DND-41 (cell line): ENCODE measurements around the gene SPEM1.

Experiments used
- ATAC-seq: fragments of 200-7000 bp; cut with Tn5 transposase; 3 replicates; pipeline ENCODE4 v1.9.1; 2021; ENCODE audit warnings: low read depth; ENCODE audit not compliant: insufficient read depth
- DNase-seq: peaks from one replicate; pipeline ENCODE4 v3.0.0-alpha.2; 2020
- H2AFZ ChIP-seq: 2 replicates; pipeline ENCODE4 v1.6.0; 2012; ENCODE audit warnings: low read depth, low read length
- H3K27ac ChIP-seq: 2 replicates; pipeline ENCODE4 v1.5.1; 2012; ENCODE audit warnings: low read length, inconsistent platforms
- H3K27me3 ChIP-seq: fragments of 200-600 bp; sonication (generic); 2 replicates; pipeline ENCODE4 v1.6.0; 2012; ENCODE audit warnings: low read length, mild to moderate bottlenecking, inconsistent platforms; ENCODE audit not compliant: insufficient read depth, poor library complexity
- H3K36me3 ChIP-seq: 2 replicates; pipeline ENCODE4 v1.5.1; 2012; ENCODE audit warnings: low read length, inconsistent platforms; ENCODE audit not compliant: insufficient read depth
- H3K4me1 ChIP-seq: 2 replicates; pipeline ENCODE4 v1.5.1; 2012; ENCODE audit warnings: mild to moderate bottlenecking, low read length; ENCODE audit not compliant: insufficient read depth
- H3K4me2 ChIP-seq: 2 replicates; pipeline ENCODE4 v1.6.0; 2012; ENCODE audit warnings: mild to moderate bottlenecking, moderate library complexity, low read length, inconsistent platforms; ENCODE audit not compliant: insufficient read depth
- H3K4me3 ChIP-seq, 2 experiments: fragments of 200-600 bp in 1 of 2; shearing (Covaris generic) in 1 of 2; 2 replicates each; pipeline ENCODE4 v1.5.1; 2012 to 2016; ENCODE audit warnings: inconsistent platforms in 2 of 2, low read length in 2 of 2, mild to moderate bottlenecking in 2 of 2, low read depth in 1 of 2, moderate library complexity in 1 of 2
- H3K79me2 ChIP-seq: 2 replicates; pipeline ENCODE4 v1.6.0; 2012; ENCODE audit warnings: low read length, inconsistent platforms; ENCODE audit not compliant: insufficient read depth
- H3K9ac ChIP-seq: 2 replicates; pipeline ENCODE4 v1.6.0; 2012; ENCODE audit warnings: low read depth, mild to moderate bottlenecking, inconsistent platforms, low read length, moderate library complexity
- H3K9me3 ChIP-seq: 2 replicates; pipeline ENCODE4 v1.5.1; 2012; ENCODE audit warnings: low read length, moderate library complexity, mild to moderate bottlenecking, inconsistent platforms; ENCODE audit not compliant: insufficient read depth, severe bottlenecking
- H4K20me1 ChIP-seq: 2 replicates; pipeline ENCODE4 v1.6.0; 2012; ENCODE audit warnings: low read length; ENCODE audit not compliant: insufficient read depth
- CTCF ChIP-seq: IDR thresholded peaks from 2 replicates; pipeline ENCODE4 v1.5.1; 2012; ENCODE audit warnings: borderline replicate concordance, low read length, moderate library complexity, mild to moderate bottlenecking; ENCODE audit not compliant: poor library complexity, severe bottlenecking; ENCODE audit errors: extremely low read depth
- EZH2 ChIP-seq: IDR thresholded peaks from 3 replicates; pipeline ENCODE4 v1.6.1; 2012; ENCODE audit warnings: borderline replicate concordance, low read depth, mild to moderate bottlenecking, moderate library complexity, low read length, inconsistent platforms; ENCODE audit not compliant: severe bottlenecking

Gene SPEM1

GRCh38 chr17:7408863-7409262 lies 11.3 kb upstream of the SPEM1 start:
- H3K4me2 ChIP-seq = no peak overlapping the region
- no peak overlapping the region for H3K4me3 ChIP-seq
- no peak overlapping the region for H3K9ac ChIP-seq
- ATAC-seq = no peak
- no peak overlapping the region for H3K27ac ChIP-seq
- H3K9me3 ChIP-seq = no peaks in the 10 kb centered on the region
- no peaks in the 10 kb centered on the region for H3K27me3 ChIP-seq
- no peak overlapping the region for H2AFZ ChIP-seq
- H4K20me1 ChIP-seq = 0 out of 2 replicates have a peak, but pooled peaks cover 2% of the 10 kb centered on the region
- H3K4me1 ChIP-seq = peaks cover 15% of the 10 kb centered on the region
- no peaks in the 10 kb centered on the region for H3K79me2 ChIP-seq
- TF ChIP-seq EZH2 (no peak), CTCF (no peak)
- no peak for DNase-seq
- peaks cover 23% of the 10 kb centered on the region for H3K36me3 ChIP-seq

- Histone ChIP-seq H3K27ac (no peak overlapping the region), H4K20me1 (0 out of 2 replicates have a peak, but pooled peaks cover 2% of the 10 kb centered on the region), H3K4me1 (peaks cover 15% of the 10 kb centered on the region), H3K9ac (no peak overlapping the region), H3K4me3 (no peak overlapping the region), H3K4me2 (no peak overlapping the region), H3K9me3 (no peaks in the 10 kb centered on the region), H3K36me3 (peaks cover 23% of the 10 kb centered on the region), H3K27me3 (no peaks in the 10 kb centered on the region), H2AFZ (no peak overlapping the region), H3K79me2 (no peaks in the 10 kb centered on the region)
- DNase-seq (no peak), ATAC-seq (no peak)
- TF ChIP-seq EZH2 (no peak), CTCF (no peak)
Measured at GRCh38 chr17:7409716-7410115, 10.4 kb upstream of the SPEM1 start.

- H3K4me2 ChIP-seq = no peak overlapping the region
- H3K4me1 ChIP-seq = peaks cover 5% of the 10 kb centered on the region
- no peaks in the 10 kb centered on the region for H3K27me3 ChIP-seq
- no peak overlapping the region for H3K4me3 ChIP-seq
- DNase-seq = no peak
- ATAC-seq = no peak
- no peak overlapping the region for H3K27ac ChIP-seq
- peaks cover 23% of the 10 kb centered on the region for H3K36me3 ChIP-seq
- 0 out of 2 replicates have a peak, but pooled peaks cover 2% of the 10 kb centered on the region for H4K20me1 ChIP-seq
- H3K79me2 ChIP-seq = no peaks in the 10 kb centered on the region
- no peaks in the 10 kb centered on the region for H3K9me3 ChIP-seq
- TF ChIP-seq EZH2 (no peak), CTCF (no peak)
- H2AFZ ChIP-seq = no peak overlapping the region
- H3K9ac ChIP-seq = no peak overlapping the region
Measured at GRCh38 chr17:7410634-7411426, 9.3 kb upstream of the SPEM1 start.
